Stimulated activated CD8-positive, alpha-beta memory T cell treated with anti-CD3 and anti-CD28 coated beads, Interleukin-15, amount 100 ng/mL, for 4 hours (primary cell): Measurements from ENCODE around the gene GJA4.

Experiments used
- DNase-seq, 2 donors: peaks; one replicate each; pipeline ENCODE4 v3.0.0-alpha.2; 2020; ENCODE audit warnings: low read depth in 2 of 2

Gene GJA4

GRCh38 chr1:34839526-34840305, 46.9 kb downstream of the GJA4 start:
- DNase-seq, result no peak

GRCh38 chr1:34840426-34840825, 47.6 kb downstream of the GJA4 start:
- no peak for DNase-seq

- DNase-seq, result no peak
Measured at GRCh38 chr1:34842073-34842472, 49.3 kb downstream of the GJA4 start.

GRCh38 chr1:34842952-34843371, 50.2 kb downstream of the GJA4 start:
- DNase-seq, result no peak

GRCh38 chr1:34843392-34844251, 50.8 kb downstream of the GJA4 start:
- no peak for DNase-seq

GRCh38 chr1:34844252-34844634, 51.4 kb downstream of the GJA4 start:
- no peak for DNase-seq
